Retina (tissue), 1 donor: Measurements from ENCODE around the gene FAM131B.
A peak's percentile ranks its signal among the peaks of the same experiment; 100 is the strongest.

Source experiments
- DNase-seq: peaks from one replicate; pipeline ENCODE4 v3.0.0-alpha.2; 2016

Gene FAM131B

GRCh38 chr7:143320620-143321019 is 41.9 kb downstream of the FAM131B start:
- DNase-seq = no peak

DNA sequence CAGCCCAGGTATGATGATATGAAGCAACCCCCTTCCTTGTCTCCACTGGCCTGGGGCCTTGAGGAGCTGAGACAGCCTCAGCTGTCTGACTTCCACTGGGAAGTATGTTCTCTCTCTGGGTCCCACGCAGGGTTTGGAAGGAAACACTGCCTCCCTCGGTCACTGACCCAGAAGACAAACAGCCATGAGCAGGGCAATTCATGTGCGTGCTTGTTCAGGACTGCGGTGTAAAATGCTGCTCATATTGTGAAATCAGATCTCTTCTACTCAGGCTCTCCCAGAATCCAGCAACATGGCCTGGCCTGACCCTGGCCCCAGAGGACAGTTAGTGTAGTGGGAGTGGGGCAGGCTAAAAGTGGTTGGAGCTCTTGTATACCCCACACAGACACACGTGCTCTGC is 43.9 kb downstream of the FAM131B start:
- DNase-seq = no peak

GRCh38 chr7:143316492-143316891 is 46.0 kb downstream of the FAM131B start:
- DNase-seq = no peak

DNA sequence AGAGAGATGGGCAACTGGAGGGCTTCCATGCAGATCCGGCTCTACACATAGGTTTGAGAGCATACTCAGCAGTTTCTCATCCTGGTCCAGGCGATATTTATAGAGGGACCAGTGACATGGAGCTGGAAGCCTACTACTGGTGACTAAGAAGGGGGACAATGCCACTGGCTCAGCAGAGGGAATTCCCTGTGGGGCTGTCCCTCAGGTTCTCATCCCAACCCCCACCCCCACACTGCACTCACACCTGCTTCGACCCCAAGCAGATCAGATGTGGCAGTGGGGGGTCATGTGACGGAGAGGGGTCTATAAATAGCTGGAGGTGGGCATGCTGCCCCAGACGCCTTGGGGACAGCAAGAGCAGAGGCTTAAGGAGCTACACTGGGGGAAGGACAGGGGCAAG is 46.7 kb downstream of the FAM131B start, which contains the start of gene CLCN1:
Gene CLCN1 (plus strand): TSS at position 336 of the 400 bp plus-strand sequence. CDS start 102 bp downstream, outside the sequence.
- DNase-seq = no peak

DNA sequence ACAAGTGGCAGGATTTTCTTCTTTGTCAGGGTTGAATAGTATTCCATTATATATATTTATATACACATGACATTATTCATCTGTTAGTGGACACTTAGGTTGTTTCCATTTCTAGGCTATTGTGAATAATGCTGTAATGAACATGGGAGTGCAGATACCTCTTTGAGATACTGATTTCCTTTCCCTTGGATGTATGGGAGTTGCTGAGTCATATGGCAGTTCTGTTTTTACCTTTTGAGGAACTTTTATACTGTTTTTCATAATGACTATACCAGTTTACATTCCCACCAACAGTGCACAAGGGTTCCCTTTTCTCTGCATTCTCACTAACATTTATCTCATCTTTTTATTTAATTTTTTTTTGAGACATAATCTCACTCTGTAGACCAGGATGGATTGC is 48.4 kb downstream of the FAM131B start:
- DNase-seq = no peak

DNA sequence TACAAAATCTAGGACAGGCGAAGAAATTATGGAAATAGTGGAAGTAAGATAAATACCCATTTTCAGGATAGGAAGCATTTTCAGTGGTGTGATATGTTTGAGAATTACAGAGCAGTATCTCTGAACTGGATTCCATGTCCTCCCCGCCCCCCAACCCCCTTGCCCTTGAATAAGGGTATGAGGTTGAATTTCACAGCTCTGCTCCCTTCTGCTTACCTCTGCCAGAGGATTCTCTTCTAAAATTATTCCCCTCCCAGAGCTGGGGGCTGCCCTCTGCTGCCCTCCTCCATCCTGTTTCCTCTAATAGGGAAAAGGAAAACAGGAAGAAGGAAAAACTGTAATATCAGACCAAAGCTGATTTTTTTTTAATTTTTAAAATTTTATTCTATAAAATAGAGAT is 53.9 kb downstream of the FAM131B start:
- no peak for DNase-seq

DNA sequence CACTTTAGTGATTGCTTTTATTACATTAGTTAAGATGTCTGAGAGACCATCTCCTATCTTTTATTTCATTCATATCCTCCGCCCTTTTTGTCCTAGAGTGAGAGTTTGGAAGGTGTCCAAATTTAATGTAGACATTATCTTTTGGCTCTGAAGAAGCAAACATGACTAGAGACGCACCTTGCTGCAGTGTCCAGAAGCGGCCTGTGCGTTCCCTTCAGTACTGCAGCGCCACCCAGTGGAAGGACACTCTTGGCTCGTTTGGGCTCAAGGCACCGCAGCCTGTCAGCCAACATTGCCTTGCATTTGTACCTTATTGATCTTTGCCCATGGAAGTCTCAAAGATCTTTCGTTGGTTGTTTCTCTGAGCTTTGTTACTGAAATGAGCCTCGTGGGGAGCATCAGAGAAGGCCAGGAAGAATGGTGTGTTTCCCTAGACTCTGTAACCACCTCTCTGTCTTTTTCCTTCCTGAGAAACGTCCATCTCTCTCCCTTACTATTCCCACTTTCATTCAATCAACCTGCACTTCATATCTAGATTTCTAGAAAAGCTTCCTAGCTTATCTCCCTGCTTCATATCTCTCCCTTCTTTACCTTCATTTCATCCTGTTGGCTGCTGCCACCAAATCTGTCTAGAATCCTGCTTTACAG is 57.0 kb downstream of the FAM131B start:
- peak; percentile 22 for DNase-seq

DNA sequence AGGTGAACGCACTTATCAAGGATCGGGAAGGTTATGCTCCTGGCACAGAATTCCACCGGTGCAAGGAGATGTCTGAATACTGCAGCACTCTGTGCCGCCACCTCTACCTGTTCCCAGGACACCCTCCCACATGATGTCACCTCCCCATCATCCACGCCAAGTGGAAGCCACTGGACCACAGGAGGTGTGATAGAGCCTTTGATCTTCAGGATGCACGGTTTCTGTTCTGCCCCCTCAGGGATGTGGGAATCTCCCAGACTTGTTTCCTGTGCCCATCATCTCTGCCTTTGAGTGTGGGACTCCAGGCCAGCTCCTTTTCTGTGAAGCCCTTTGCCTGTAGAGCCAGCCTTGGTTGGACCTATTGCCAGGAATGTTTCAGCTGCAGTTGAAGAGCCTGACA is 57.6 kb downstream of the FAM131B start:
- DNase-seq = no peak

DNA sequence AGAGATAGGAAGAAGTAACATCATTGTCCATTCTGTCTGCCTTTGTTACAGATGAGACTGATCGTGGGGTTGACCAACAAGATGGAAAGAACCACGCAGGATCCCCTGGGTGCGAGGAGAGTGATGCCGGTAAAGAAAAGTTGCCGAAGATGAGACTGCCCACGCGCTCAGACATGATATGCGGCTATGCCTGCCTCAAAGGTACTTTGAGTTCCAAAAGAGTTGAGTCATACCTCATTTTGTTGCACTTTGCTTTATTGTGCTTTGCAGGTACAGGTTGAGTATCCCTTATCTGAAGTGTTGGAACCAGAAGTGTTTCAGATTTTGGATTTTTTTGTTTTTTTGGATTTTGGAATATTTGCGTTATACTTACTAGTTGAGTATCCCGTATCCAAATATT is 58.8 kb downstream of the FAM131B start:
- no peak for DNase-seq
